Parathyroid adenoma (tissue), 2 donors: ENCODE measurements around the gene LILRA2.

Experiments used
- H2AFZ ChIP-seq: fragments of 300-600 bp; sonication (generic); one replicate; pipeline ENCODE4 v1.7.0; 2017; ENCODE audit warnings: antibody characterized with exemption, mild to moderate bottlenecking
- H3K27ac ChIP-seq: fragments of 300-600 bp; sonication (generic); one replicate; pipeline ENCODE4 v1.7.0; 2017
- H3K27me3 ChIP-seq: fragments of 300-600 bp; sonication (generic); one replicate; pipeline ENCODE4 v1.7.0; 2017; ENCODE audit warnings: low read length; ENCODE audit not compliant: control insufficient read depth, insufficient read depth
- H3K36me3 ChIP-seq: fragments of 300-600 bp; sonication (generic); one replicate; pipeline ENCODE4 v1.7.0; 2017; ENCODE audit warnings: low read length; ENCODE audit not compliant: control insufficient read depth, insufficient read depth
- H3K4me1 ChIP-seq: fragments of 300-600 bp; sonication (generic); one replicate; pipeline ENCODE4 v1.7.0; 2017; ENCODE audit warnings: control low read depth
- H3K4me2 ChIP-seq: fragments of 300-600 bp; sonication (generic); one replicate; pipeline ENCODE4 v1.7.0; 2017; ENCODE audit warnings: low read length
- H3K4me3 ChIP-seq: fragments of 300-600 bp; sonication (generic); one replicate; pipeline ENCODE4 v1.7.0; 2017; ENCODE audit warnings: low read depth, low read length
- H3K79me2 ChIP-seq: fragments of 300-600 bp; sonication (generic); one replicate; pipeline ENCODE4 v1.7.0; 2017; ENCODE audit warnings: control low read depth
- H3K9ac ChIP-seq: fragments of 300-600 bp; sonication (generic); one replicate; pipeline ENCODE4 v1.7.0; 2017; ENCODE audit warnings: mild to moderate bottlenecking
- H3K9me3 ChIP-seq: fragments of 300-600 bp; sonication (generic); one replicate; pipeline ENCODE4 v1.7.0; 2017; ENCODE audit warnings: low read length; ENCODE audit not compliant: control insufficient read depth
- TF ChIP-seq, protein P1 (sequence below): fragments of 300-600 bp; sonication (generic); IDR thresholded peaks from one replicate; pipeline ENCODE4 v1.7.0; 2017; ENCODE audit warnings: antibody characterized with exemption, mild to moderate bottlenecking
- donor health status: primary hyperparathyroidism.

LILRA2 gene

DNA sequence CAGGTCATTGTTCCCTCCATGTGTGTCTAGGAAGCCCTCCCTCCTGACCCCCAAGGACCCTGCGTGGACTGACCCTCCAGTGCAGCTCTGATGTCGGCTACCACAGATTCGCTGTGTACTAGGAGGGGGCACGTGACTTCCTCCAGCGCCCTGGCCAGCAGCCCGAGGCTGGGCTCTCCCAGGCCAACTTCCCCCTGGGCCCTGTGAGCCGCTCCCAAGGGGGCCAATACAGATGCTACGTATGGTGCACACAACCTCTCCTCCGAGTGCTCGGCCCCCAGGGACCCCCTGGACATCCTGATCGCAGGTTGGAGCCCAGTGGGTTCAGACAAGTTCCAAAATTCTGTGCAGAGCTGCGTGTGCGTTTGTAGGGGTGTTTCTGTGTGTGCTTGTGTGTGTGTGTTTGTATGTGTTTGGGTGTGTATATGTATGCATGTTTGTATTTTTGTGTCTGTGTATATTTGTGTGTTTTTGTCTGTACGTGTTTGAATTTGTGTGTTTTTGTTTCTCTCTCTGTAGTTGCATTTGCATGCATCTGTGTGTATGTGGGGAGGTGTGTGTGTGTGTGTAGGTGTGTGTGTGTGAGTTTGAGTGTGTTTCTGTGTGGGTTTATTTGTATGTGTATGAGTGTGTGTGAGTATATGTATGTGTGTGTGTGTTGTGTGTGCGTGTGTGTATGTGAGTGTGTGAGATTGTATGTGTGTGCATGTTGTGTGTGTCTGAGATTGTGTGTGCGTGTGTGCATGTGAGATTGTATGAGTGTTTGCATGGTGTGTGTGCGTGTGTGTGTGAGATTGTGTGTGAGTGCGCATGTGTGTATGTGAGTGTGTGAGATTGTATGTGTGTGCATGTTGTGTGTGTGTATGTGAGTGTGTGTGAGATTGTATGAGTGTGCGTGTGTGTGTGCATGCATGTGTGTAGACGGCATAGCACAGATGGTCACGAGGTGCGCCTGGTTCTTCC, 21.4 kb upstream of the LILRA2 start:
- no peak overlapping the region for H3K4me2 ChIP-seq
- H3K4me1 ChIP-seq = no peaks in the 10 kb centered on the region
- no peak overlapping the region for H3K4me3 ChIP-seq
- TF ChIP-seq, protein P1, sequence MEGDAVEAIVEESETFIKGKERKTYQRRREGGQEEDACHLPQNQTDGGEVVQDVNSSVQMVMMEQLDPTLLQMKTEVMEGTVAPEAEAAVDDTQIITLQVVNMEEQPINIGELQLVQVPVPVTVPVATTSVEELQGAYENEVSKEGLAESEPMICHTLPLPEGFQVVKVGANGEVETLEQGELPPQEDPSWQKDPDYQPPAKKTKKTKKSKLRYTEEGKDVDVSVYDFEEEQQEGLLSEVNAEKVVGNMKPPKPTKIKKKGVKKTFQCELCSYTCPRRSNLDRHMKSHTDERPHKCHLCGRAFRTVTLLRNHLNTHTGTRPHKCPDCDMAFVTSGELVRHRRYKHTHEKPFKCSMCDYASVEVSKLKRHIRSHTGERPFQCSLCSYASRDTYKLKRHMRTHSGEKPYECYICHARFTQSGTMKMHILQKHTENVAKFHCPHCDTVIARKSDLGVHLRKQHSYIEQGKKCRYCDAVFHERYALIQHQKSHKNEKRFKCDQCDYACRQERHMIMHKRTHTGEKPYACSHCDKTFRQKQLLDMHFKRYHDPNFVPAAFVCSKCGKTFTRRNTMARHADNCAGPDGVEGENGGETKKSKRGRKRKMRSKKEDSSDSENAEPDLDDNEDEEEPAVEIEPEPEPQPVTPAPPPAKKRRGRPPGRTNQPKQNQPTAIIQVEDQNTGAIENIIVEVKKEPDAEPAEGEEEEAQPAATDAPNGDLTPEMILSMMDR = no peak
- H2AFZ ChIP-seq = no peak overlapping the region
- no peak overlapping the region for H3K27ac ChIP-seq
- H3K9ac ChIP-seq = no peak overlapping the region
- H3K36me3 ChIP-seq = no peaks in the 10 kb centered on the region
- H3K27me3 ChIP-seq = no peaks in the 10 kb centered on the region
- H3K79me2 ChIP-seq = no peaks in the 10 kb centered on the region
- H3K9me3 ChIP-seq = no peaks in the 10 kb centered on the region

DNA sequence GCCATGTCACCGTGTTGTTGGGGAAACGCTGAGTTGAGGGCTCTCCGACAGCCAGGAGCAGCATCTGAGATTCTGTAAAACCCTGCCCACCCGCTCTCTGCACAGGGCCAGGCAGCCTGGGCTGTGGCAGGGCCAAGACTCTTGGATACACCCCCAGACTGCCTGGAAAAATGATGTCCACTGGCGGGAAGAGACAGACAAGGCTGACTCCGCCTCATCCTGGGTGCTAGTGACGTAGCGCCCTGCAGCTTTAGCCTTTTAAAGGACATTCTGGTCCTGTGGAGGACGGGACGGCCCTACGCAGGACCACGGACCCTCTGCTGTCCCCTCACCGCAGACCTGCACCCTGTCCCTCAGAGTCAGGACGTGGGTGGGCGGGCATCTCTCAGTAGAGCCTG, 20.7 kb upstream of the LILRA2 start:
- no peak overlapping the region for H3K4me3 ChIP-seq
- TF ChIP-seq, protein P1 = no peak
- H3K4me1 ChIP-seq = no peaks in the 10 kb centered on the region

DNA sequence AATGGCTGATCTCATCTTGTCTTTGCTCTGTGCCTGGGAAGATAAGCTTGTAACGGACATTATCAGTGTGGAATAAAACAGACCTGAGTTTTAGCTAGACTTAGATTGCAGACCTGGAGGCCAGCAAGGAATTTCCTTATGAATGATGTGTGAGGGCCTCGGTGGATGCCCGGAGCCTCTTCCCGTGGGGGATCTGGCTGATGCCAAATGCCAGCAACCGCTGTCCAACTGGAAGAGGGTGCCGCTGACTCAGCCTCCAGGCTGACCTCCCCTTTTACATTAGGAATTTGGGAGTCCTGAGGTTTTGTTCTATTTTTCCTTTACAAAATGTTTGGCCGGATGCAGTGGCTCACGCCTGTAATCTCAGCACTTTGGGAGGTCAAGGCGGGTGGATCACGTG, 19.6 kb upstream of the LILRA2 start:
- no peaks in the 10 kb centered on the region for H3K27me3 ChIP-seq
- no peaks in the 10 kb centered on the region for H3K79me2 ChIP-seq
- no peak overlapping the region for H3K9ac ChIP-seq
- H3K4me1 ChIP-seq = no peaks in the 10 kb centered on the region
- H3K4me2 ChIP-seq = no peak overlapping the region
- no peak overlapping the region for H3K27ac ChIP-seq
- no peaks in the 10 kb centered on the region for H3K9me3 ChIP-seq
- H3K4me3 ChIP-seq = no peak overlapping the region
- no peaks in the 10 kb centered on the region for H3K36me3 ChIP-seq
- no peak overlapping the region for H2AFZ ChIP-seq
- TF ChIP-seq, protein P1 = no peak

More for the DNA sequence above, 20.7 kb upstream of the LILRA2 start:
- no peaks in the 10 kb centered on the region for H3K79me2 ChIP-seq
- no peak overlapping the region for H3K27ac ChIP-seq
- no peak overlapping the region for H2AFZ ChIP-seq
- no peaks in the 10 kb centered on the region for H3K27me3 ChIP-seq
- no peaks in the 10 kb centered on the region for H3K36me3 ChIP-seq
- H3K9ac ChIP-seq = no peak overlapping the region
- H3K4me2 ChIP-seq = no peak overlapping the region
- no peaks in the 10 kb centered on the region for H3K9me3 ChIP-seq

DNA sequence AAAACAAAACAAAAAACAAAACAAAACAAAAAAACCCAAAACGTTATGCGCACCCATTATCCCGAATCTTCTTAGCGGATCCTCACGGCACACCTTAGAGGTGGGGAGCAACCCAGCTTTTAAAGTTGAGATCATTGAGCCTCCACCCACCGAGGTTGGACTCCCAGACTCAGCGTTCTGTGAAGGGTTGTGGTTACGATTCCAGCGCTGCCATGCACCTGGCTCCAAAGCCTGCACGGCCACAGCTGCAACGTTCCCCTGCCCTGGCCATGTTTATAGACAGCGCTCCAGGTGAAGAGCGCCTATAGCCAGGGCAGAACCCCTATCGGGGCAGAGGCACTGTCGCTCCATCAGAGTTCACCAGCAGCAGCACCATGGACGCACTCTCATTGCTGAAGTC, 18.7 kb upstream of the LILRA2 start:
- no peaks in the 10 kb centered on the region for H3K79me2 ChIP-seq
- TF ChIP-seq, protein P1 = no peak
- no peak overlapping the region for H2AFZ ChIP-seq
- no peak overlapping the region for H3K4me3 ChIP-seq
- H3K4me1 ChIP-seq = no peaks in the 10 kb centered on the region
- H3K4me2 ChIP-seq = no peak overlapping the region
- no peaks in the 10 kb centered on the region for H3K27me3 ChIP-seq
- H3K36me3 ChIP-seq = no peaks in the 10 kb centered on the region
- no peaks in the 10 kb centered on the region for H3K9me3 ChIP-seq
- no peak overlapping the region for H3K27ac ChIP-seq
- H3K9ac ChIP-seq = no peak overlapping the region
